ENCODE results near the gene GALNT2.

DNA sequence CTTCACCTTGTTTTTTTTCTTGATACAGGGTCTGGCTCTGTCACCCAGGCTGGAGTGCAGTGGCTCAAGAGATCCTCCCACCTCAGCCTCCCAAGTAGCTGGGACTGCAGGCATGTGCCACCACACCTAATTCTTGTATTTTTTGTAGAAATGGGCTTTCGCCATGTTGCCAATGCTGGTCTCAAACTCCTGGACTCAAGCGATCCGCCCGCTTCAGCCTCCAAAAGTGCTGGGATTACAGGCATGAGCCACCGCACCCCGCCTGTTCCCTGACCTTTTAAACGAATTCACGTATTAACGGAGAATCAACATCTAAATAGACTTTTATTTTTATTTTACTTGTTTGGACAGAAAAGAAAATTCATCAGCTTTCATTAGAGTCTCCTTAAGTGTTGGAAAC is 254.3 kb downstream of the GALNT2 start:
- TF ChIP-seq FOXP2 (optimal IDR thresholded peaks at IDR 0.05; ENCODE audit: borderline replicate concordance, extremely low read depth, extremely low read length, insufficient read depth) (no peak), POLR2AphosphoS5 (IDR thresholded peaks at IDR 0.05; ENCODE audit: low read depth, low read length) (no peak), TAF1 (IDR thresholded peaks at IDR 0.05; ENCODE audit: borderline replicate concordance, insufficient read depth, low read length) (no peak)
- TF ChIP-seq, protein P1, sequence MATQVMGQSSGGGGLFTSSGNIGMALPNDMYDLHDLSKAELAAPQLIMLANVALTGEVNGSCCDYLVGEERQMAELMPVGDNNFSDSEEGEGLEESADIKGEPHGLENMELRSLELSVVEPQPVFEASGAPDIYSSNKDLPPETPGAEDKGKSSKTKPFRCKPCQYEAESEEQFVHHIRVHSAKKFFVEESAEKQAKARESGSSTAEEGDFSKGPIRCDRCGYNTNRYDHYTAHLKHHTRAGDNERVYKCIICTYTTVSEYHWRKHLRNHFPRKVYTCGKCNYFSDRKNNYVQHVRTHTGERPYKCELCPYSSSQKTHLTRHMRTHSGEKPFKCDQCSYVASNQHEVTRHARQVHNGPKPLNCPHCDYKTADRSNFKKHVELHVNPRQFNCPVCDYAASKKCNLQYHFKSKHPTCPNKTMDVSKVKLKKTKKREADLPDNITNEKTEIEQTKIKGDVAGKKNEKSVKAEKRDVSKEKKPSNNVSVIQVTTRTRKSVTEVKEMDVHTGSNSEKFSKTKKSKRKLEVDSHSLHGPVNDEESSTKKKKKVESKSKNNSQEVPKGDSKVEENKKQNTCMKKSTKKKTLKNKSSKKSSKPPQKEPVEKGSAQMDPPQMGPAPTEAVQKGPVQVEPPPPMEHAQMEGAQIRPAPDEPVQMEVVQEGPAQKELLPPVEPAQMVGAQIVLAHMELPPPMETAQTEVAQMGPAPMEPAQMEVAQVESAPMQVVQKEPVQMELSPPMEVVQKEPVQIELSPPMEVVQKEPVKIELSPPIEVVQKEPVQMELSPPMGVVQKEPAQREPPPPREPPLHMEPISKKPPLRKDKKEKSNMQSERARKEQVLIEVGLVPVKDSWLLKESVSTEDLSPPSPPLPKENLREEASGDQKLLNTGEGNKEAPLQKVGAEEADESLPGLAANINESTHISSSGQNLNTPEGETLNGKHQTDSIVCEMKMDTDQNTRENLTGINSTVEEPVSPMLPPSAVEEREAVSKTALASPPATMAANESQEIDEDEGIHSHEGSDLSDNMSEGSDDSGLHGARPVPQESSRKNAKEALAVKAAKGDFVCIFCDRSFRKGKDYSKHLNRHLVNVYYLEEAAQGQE (IDR thresholded peaks at IDR 0.05; ENCODE audit: insufficient read depth in 1 of 2, low read depth in 2 of 2, low read length in 2 of 2), result no peak
